Chondrocyte (in vitro differentiated cells): ENCODE data around the gene SYTL1. TPM values are rescaled to one million over a fixed set of nuclear protein-coding genes. Genes with fewer than 3 reads are reported as not detected.

ENCODE experiments used
- DNase-seq: peaks from one replicate; pipeline ENCODE4 v3.0.0; 2021; ENCODE audit warnings: mixed read lengths, low spot score
- H3K27ac Mint-ChIP-seq: one replicate; pipeline ENCODE4 v1.8.0; 2021; ENCODE audit warnings: mild to moderate bottlenecking, moderate library complexity, mixed read lengths; ENCODE audit not compliant: unreplicated experiment
- H3K27me3 Mint-ChIP-seq: 2 replicates; pipeline ENCODE4 v1.8.0; 2021; ENCODE audit warnings: low read depth, mixed read lengths
- H3K36me3 Mint-ChIP-seq: 2 replicates; pipeline ENCODE4 v1.8.0; 2021; ENCODE audit warnings: low read depth, mixed read lengths
- H3K4me1 Mint-ChIP-seq: 2 replicates; pipeline ENCODE4 v1.8.0; 2021; ENCODE audit warnings: low read depth, mild to moderate bottlenecking, mixed read lengths
- H3K4me3 Mint-ChIP-seq: one replicate; pipeline ENCODE4 v1.8.0; 2021; ENCODE audit warnings: mild to moderate bottlenecking, moderate library complexity, mixed read lengths; ENCODE audit not compliant: unreplicated experiment
- H3K9me3 Mint-ChIP-seq: 2 replicates; pipeline ENCODE4 v1.8.0; 2021; ENCODE audit warnings: low read depth, mixed read lengths
- total RNA-seq: library from RNA; stranded (reverse); gene quantifications from 3 replicates; pipeline ENCODE4 v1.2.1, GENCODE V29; 2021
- TF ChIP-seq, protein P1 (sequence below): fragments of 200-600 bp; sonication (generic); IDR thresholded peaks from 2 replicates; pipeline ENCODE4 v1.5.0; 2021; ENCODE audit warnings: antibody characterized with exemption, mild to moderate bottlenecking, moderate library complexity

Gene SYTL1
- total RNA-seq, 1 donor from 2014 or later = 1.2 TPM

GRCh38 chr1:27397110-27397509, 55.3 kb downstream of the SYTL1 start:
- TF ChIP-seq, protein P1, sequence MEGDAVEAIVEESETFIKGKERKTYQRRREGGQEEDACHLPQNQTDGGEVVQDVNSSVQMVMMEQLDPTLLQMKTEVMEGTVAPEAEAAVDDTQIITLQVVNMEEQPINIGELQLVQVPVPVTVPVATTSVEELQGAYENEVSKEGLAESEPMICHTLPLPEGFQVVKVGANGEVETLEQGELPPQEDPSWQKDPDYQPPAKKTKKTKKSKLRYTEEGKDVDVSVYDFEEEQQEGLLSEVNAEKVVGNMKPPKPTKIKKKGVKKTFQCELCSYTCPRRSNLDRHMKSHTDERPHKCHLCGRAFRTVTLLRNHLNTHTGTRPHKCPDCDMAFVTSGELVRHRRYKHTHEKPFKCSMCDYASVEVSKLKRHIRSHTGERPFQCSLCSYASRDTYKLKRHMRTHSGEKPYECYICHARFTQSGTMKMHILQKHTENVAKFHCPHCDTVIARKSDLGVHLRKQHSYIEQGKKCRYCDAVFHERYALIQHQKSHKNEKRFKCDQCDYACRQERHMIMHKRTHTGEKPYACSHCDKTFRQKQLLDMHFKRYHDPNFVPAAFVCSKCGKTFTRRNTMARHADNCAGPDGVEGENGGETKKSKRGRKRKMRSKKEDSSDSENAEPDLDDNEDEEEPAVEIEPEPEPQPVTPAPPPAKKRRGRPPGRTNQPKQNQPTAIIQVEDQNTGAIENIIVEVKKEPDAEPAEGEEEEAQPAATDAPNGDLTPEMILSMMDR = no peak
- H3K4me1 Mint-ChIP-seq = peaks cover 9% of the 10 kb centered on the region
- peaks cover 1% of the 10 kb centered on the region for H3K27me3 Mint-ChIP-seq
- peak; percentile 41 for DNase-seq
- no peaks in the 10 kb centered on the region for H3K9me3 Mint-ChIP-seq
- no peaks in the 10 kb centered on the region for H3K36me3 Mint-ChIP-seq
- no peak overlapping the region for H3K27ac Mint-ChIP-seq
- no peak overlapping the region for H3K4me3 Mint-ChIP-seq

- TF ChIP-seq, protein P1 = no peak
- Mint-ChIP-seq H3K9me3 (no peaks in the 10 kb centered on the region), H3K4me3 (no peak overlapping the region), H3K27ac (no peak overlapping the region), H3K36me3 (no peaks in the 10 kb centered on the region), H3K27me3 (no peaks in the 10 kb centered on the region), H3K4me1 (peaks cover 11% of the 10 kb centered on the region)
- peak; percentile 42 for DNase-seq
These were observed 55.9 kb downstream of the SYTL1 start for GRCh38 chr1:27397749-27398148.

- H3K4me3 Mint-ChIP-seq = no peak overlapping the region
These were observed 56.8 kb downstream of the SYTL1 start for GRCh38 chr1:27398405-27399149.

DNA sequence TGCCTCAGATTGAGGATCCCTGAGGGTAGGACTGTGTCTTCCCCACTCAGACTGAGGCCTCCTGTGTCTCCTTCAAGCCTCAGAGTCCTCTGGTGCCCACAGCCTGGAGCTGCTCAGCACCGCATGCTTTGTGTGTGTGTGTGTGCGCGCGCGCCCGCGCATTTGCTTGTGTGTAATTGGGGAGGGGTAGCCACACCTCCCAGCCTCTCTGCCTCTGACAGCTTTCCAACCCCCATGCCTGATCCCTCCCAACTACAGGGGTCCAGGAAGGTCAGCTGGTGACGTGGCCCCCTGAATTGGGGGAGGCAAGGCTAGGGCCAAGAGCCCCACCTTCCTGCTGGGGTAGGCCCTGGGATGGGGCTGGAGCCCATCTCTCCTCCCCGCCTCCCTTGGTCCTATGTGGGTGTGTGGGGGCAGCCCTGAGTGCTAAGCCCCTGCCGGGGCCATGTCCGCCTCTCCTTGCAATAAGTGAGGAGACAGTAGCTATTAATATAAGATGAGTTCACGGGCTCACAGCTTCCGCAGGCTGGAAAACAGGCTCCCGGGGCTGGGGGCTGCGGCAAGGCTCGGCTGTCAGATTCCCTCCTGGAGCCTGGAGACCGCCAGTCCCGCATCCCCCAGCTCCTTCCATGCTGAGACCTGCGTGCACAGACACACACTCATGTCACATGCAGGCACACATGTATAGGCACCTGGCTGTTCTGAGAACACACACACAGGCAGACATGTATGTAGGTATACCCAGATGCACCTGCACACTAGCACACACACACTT, 57.6 kb downstream of the SYTL1 start:
- TF ChIP-seq, protein P1 = no peak
- Mint-ChIP-seq H3K4me1 (peaks cover 26% of the 10 kb centered on the region), H3K4me3 (no peak overlapping the region), H3K36me3 (no peaks in the 10 kb centered on the region), H3K27me3 (no peaks in the 10 kb centered on the region), H3K9me3 (no peaks in the 10 kb centered on the region), H3K27ac (no peak overlapping the region)
- no peak for DNase-seq

More at GRCh38 chr1:27398405-27399149, 56.8 kb downstream of the SYTL1 start:
- peak; percentile 68 for DNase-seq
- H3K27me3 Mint-ChIP-seq = no peaks in the 10 kb centered on the region
- TF ChIP-seq, protein P1 = no peak
- H3K36me3 Mint-ChIP-seq = no peaks in the 10 kb centered on the region
- H3K9me3 Mint-ChIP-seq = no peaks in the 10 kb centered on the region
- no peak overlapping the region for H3K27ac Mint-ChIP-seq
- peaks cover 17% of the 10 kb centered on the region for H3K4me1 Mint-ChIP-seq

DNA sequence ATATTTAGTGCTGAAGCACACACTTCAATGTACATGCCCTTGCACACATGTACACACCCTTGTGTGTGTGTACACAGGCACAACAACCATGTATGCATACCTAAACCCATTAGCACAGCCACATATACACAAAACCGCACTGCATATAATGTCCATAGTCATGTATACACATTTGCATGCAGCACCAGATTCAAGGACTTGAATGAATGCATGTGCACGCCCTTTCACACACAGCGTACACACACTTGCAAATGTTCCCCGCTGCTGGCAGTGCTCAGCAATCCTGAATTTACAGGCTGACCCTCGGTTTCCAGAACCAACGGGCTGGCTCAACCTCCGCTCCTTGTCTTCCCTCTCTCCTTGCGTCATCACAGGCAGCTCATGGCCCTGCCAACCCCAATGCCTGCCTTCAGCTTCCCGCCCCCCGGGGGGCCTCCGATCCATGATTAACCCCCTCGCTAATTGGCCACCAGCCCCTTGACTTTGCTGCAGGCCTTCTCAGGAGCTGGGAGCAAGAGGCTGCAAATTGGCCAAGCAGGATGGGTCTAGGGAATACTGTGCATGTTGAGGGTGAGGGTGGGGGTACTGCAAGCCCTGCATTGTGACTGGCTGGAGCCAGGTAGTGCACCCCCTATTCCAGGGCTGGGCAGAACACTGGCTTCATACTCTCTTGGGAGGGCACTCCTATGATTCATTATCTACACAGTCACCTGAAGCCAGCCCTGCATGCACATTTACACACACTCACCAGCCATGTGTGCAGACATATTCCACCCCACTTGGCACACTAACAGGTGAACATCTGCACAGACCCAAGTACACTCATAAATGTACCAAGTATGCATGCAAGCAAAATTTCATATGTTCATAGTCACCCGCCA, 58.5 kb downstream of the SYTL1 start:
- Mint-ChIP-seq H3K4me1 (peaks cover 31% of the 10 kb centered on the region), H3K27me3 (no peaks in the 10 kb centered on the region), H3K36me3 (no peaks in the 10 kb centered on the region), H3K4me3 (no peak overlapping the region), H3K9me3 (no peaks in the 10 kb centered on the region), H3K27ac (no peak overlapping the region)
- DNase-seq = no peak
- TF ChIP-seq, protein P1 = no peak
